Liver (tissue), 9 donors: ENCODE measurements around the gene RRP1. TPM values are rescaled to one million over a fixed set of nuclear protein-coding genes. Genes with fewer than 3 reads are reported as not detected.

ENCODE experiments used
- DNase-seq: peaks from one replicate; pipeline ENCODE4 v3.0.0-alpha.2; 2017; ENCODE audit warnings: low spot score
- H3K27ac ChIP-seq, 2 donors: one replicate each; pipeline ENCODE4 v1.7.0; 2013; ENCODE audit warnings: inconsistent platforms in 2 of 2, low read length in 2 of 2, control low read depth in 1 of 2, low read depth in 1 of 2, mild to moderate bottlenecking in 1 of 2
- H3K27me3 ChIP-seq, 4 donors: one replicate each; pipeline versions ENCODE4 v1.6.1 to v1.7.0; 2013; ENCODE audit warnings: low read length in 3 of 4, inconsistent platforms in 1 of 4, mild to moderate bottlenecking in 1 of 4, moderate library complexity in 1 of 4; ENCODE audit not compliant: control insufficient read depth in 4 of 4, insufficient read depth in 4 of 4
- H3K36me3 ChIP-seq, 4 donors: one replicate each; pipeline versions ENCODE4 v1.6.1 to v1.7.0; 2013; ENCODE audit warnings: low read length in 3 of 4, mild to moderate bottlenecking in 3 of 4, low read depth in 1 of 4, moderate library complexity in 1 of 4; ENCODE audit not compliant: control insufficient read depth in 4 of 4, insufficient read depth in 3 of 4
- H3K4me1 ChIP-seq, 4 donors: one replicate each; pipeline versions ENCODE4 v1.6.1 to v1.7.0; 2013; ENCODE audit warnings: low read length in 3 of 4, mild to moderate bottlenecking in 3 of 4, moderate library complexity in 1 of 4; ENCODE audit not compliant: control insufficient read depth in 4 of 4, insufficient read depth in 4 of 4
- H3K4me3 ChIP-seq, 3 donors: one replicate each; pipeline versions ENCODE4 v1.6.1 to v1.7.0; 2013; ENCODE audit warnings: low read length in 3 of 3, control low read depth in 1 of 3, low read depth in 1 of 3, mild to moderate bottlenecking in 1 of 3
- H3K9ac ChIP-seq, 2 donors: one replicate each; pipeline ENCODE4 v1.7.0; 2013; ENCODE audit warnings: low read length in 2 of 2, mild to moderate bottlenecking in 2 of 2, moderate library complexity in 2 of 2, control low read depth in 1 of 2, low read depth in 1 of 2
- H3K9me3 ChIP-seq, 4 donors: one replicate each; pipeline versions ENCODE4 v1.6.1 to v1.7.0; 2013; ENCODE audit warnings: low read length in 3 of 4; ENCODE audit not compliant: control insufficient read depth in 4 of 4
- EGR1 ChIP-seq, 2 donors: IDR thresholded peaks; 2 replicates each; pipeline ENCODE4 v1.6.1; 2016 to 2018; ENCODE audit warnings: antibody characterized with exemption in 2 of 2, low read depth in 2 of 2
- FOXA1 ChIP-seq: IDR thresholded peaks from 2 replicates; pipeline ENCODE4 v1.6.1; 2016; ENCODE audit warnings: antibody characterized with exemption
- GABPA ChIP-seq, 2 donors: IDR thresholded peaks in 1 of 2; conservative IDR thresholded peaks in 1 of 2; 2 replicates each; pipeline ENCODE4 v1.6.1; 2016; ENCODE audit warnings: antibody characterized with exemption in 2 of 2, mild to moderate bottlenecking in 1 of 2, moderate library complexity in 1 of 2
- HNF4A ChIP-seq, 2 donors: conservative IDR thresholded peaks; 2 replicates each; pipeline ENCODE4 v1.6.1; 2016; ENCODE audit warnings: antibody characterized with exemption in 2 of 2, mild to moderate bottlenecking in 2 of 2
- HNF4G ChIP-seq: IDR thresholded peaks from 2 replicates; pipeline ENCODE4 v1.6.1; 2016; ENCODE audit warnings: antibody characterized with exemption
- JUND ChIP-seq, 2 donors: IDR thresholded peaks; 2 replicates each; pipeline ENCODE4 v1.6.1; 2016; ENCODE audit warnings: antibody characterized with exemption in 2 of 2
- NR2F2 ChIP-seq: IDR thresholded peaks from 2 replicates; pipeline ENCODE4 v1.6.1; 2016; ENCODE audit warnings: antibody characterized with exemption
- RXRA ChIP-seq, 2 donors: IDR thresholded peaks; 2 replicates each; pipeline ENCODE4 v1.6.1; 2017 to 2018; ENCODE audit warnings: antibody characterized with exemption in 2 of 2, mild to moderate bottlenecking in 1 of 2
- SP1 ChIP-seq: IDR thresholded peaks from 2 replicates; pipeline ENCODE4 v1.6.1; 2018; ENCODE audit warnings: antibody characterized with exemption, mild to moderate bottlenecking
- TAF1 ChIP-seq: conservative IDR thresholded peaks from 2 replicates; pipeline ENCODE4 v1.6.1; 2016; ENCODE audit warnings: antibody characterized with exemption, mild to moderate bottlenecking
- YY1 ChIP-seq: IDR thresholded peaks from 2 replicates; pipeline ENCODE4 v1.6.1; 2016; ENCODE audit warnings: antibody characterized with exemption, mild to moderate bottlenecking
- WGBS: extraction: QIAGEN DNeasy Blood & Tissue Kit; methylation state at CpG from one replicate; pipeline ENCODE4 v1.1.7; 2013; 5-methylcytosine and 5-hydroxymethylcytosine counted together
- polyA plus RNA-seq, 2 donors: library from polyadenylated mRNA; stranded (reverse) in 1 of 2; unstranded in 1 of 2; fragments of 200-250 nt in 1 of 2; fragments of >200 nt in 1 of 2; fragmentation: Nextera tagmentation in 1 of 2; extraction: Ambion mirVana in 1 of 2; gene quantifications; one replicate each; pipeline versions ENCODE4 v1.2.1 to v1.2.3, GENCODE V29; 2013 to 2015
- total RNA-seq, 2 donors: library from RNA; depleted of rRNA; stranded (reverse); fragments of >200 nt; gene quantifications; one replicate each; pipeline ENCODE4 v1.2.3, GENCODE V29; 2014
- TF ChIP-seq, protein P1 (sequence below): IDR thresholded peaks from 2 replicates; pipeline ENCODE4 v1.6.1; 2016; ENCODE audit warnings: antibody characterized with exemption
- TF ChIP-seq, protein P2 (sequence below): IDR thresholded peaks from 2 replicates; pipeline ENCODE4 v1.6.1; 2016; ENCODE audit warnings: antibody characterized with exemption, mild to moderate bottlenecking
- TF ChIP-seq, protein P3 (sequence below): IDR thresholded peaks from 2 replicates; pipeline ENCODE4 v1.6.1; 2016; ENCODE audit warnings: antibody characterized with exemption
- TF ChIP-seq, protein P4 (sequence below): IDR thresholded peaks from 2 replicates; pipeline ENCODE4 v1.6.1; 2016; ENCODE audit warnings: antibody characterized with exemption
- TF ChIP-seq, protein P5 (sequence below): fragments of 150-350 bp; IDR thresholded peaks from 2 replicates; pipeline ENCODE4 v1.5.1; 2017; ENCODE audit warnings: improper control_type of control experiment, low read depth, low read length; ENCODE audit not compliant: missing input control
- donor health status: healthy.
- donor health status: healthy.
- donor health status: healthy.
- donor health status: healthy.
- donor health status: healthy.

The RRP1 gene
- total and polyA plus RNA-seq, 4 donors: 5.4 to 15.0 (median 7.7) TPM

DNA sequence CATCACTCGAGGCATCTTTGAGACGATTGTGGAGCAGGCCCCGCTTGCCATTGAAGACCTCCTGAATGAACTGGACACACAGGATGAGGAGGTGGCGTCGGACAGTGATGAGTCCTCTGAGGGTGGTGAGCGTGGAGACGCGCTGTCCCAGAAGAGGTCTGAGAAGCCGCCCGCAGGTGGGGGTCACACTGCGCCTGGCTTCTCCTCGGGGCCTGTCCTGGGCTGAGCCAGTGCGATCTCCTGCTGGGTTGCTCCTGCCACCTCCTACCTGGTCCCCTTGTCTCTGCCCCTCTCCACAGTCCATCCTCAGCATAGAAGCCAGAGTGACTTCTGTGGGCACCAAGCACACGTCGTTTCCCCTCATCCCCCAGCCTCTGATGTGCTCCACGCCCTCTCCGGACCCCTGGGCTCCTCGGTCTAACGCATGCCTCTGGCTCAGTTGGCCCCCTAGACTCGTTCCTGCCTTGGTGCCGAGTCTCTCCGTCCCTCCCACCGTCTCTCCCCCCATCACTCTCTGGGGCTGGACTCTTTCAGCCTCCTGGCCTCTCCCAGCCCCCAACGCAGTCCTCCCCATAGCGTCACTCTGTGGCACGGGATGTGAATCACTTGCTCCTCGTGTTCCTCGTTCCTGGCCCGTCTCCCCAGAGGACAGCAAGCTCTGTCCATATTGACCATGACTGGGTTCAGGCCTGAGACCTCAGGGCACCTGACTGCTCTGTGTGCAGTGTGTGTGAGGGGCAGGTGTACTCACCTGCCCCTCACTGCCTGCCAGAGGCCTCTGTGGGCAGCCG lies 8.7 kb downstream of the RRP1 start:
- H3K27ac ChIP-seq: no peak overlapping the region
- DNase-seq: no peak
- WGBS: 95% methylated on average over 30 of the region's 30 CpGs
- peaks cover 12 to 83% (median 36%) of the 10 kb centered on the region in 4 donors for H3K36me3 ChIP-seq
- H3K9ac ChIP-seq: no peak overlapping the region
- no peaks in the 10 kb centered on the region for H3K4me1 ChIP-seq
- no peak overlapping the region for H3K4me3 ChIP-seq
- no peaks in the 10 kb centered on the region for H3K27me3 ChIP-seq
- H3K9me3 ChIP-seq: no peaks in the 10 kb centered on the region
- TF ChIP-seq, protein P1, sequence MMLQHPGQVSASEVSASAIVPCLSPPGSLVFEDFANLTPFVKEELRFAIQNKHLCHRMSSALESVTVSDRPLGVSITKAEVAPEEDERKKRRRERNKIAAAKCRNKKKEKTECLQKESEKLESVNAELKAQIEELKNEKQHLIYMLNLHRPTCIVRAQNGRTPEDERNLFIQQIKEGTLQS: no peak
- TF ChIP-seq SP1: no peak
- no peak for TF ChIP-seq EGR1 (IDR thresholded peaks at IDR 0.05; ENCODE audit: low read depth in 2 of 2)
- no peak for TF ChIP-seq YY1

DNA sequence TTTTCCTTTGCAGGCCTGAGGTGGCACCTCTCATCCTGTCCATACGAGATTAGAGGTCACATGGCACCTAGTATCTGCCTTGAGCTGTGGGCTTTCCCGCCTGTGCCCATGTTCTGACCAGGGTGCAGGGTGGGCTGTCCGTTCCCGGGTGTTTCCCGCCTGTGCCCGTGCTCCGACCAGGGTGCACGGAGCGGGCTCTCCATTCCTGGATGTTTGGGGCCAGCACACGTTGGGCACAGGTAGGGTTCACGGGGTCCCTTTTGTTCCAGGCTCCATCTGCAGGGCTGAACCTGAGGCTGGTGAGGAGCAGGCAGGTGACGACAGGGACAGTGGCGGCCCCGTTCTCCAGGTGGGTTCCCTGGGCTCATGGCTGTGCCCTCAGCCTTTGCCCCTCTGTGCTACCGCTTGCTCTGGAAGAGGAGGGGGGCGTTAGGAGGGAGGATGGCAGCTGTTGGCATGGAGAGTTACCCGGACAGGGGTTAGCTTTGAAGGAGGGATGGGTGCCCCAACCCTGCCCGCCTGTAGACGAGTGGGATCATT lies 10.0 kb downstream of the RRP1 start:
- peaks cover 12 to 81% (median 31%) of the 10 kb centered on the region in 4 donors for H3K36me3 ChIP-seq
- no peaks in the 10 kb centered on the region for H3K27me3 ChIP-seq
- 96% methylated on average over 19 of the region's 19 CpGs for WGBS
- no peak for DNase-seq
- no peak overlapping the region for H3K4me3 ChIP-seq
- no peaks in the 10 kb centered on the region for H3K4me1 ChIP-seq
- no peak overlapping the region for H3K27ac ChIP-seq
- H3K9me3 ChIP-seq: no peaks in the 10 kb centered on the region
- TF ChIP-seq SP1 (no peak), TAF1 (no peak)
- H3K9ac ChIP-seq: no peak overlapping the region

DNA sequence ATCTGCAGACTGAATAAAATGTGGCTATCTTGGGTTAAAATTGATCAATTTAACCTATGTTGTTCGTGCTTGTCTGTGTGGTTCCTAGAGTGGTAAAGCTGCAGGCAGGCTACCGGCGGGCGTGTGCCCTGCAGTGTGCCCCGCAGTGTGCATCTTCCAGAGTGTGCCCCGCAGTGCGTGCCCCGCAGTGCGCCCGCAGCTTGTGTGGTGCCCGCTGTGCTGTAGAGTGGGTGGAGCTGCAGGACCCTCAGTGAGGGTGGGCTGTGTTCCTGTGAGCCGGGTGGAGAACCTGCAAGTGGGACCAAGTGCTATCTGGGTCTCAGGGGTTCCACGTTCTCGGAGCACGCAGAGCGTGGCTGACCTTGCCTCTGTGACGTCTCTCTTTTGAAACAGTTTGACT lies 10.7 kb downstream of the RRP1 start:
- no peak for DNase-seq
- 94% methylated on average over 17 of the region's 17 CpGs for WGBS

More for the DNA sequence above, 10.7 kb downstream of the RRP1 start:
- H3K27ac ChIP-seq: no peak overlapping the region
- no peak overlapping the region for H3K4me3 ChIP-seq
- TF ChIP-seq EGR1 (IDR thresholded peaks at IDR 0.05; ENCODE audit: low read depth in 2 of 2) (no peak), FOXA1 (no peak), SP1 (no peak), RXRA (IDR thresholded peaks at IDR 0.05) (no peak), GABPA (IDR thresholded peaks at IDR 0.05 in 1 of 2, conservative IDR thresholded peaks at IDR 0.05 in 1 of 2) (no peak), TAF1 (no peak), HNF4A (conservative IDR thresholded peaks at IDR 0.05) (no peak), YY1 (no peak), JUND (IDR thresholded peaks at IDR 0.05) (no peak), HNF4G (no peak), NR2F2 (no peak)
- TF ChIP-seq, protein P2, sequence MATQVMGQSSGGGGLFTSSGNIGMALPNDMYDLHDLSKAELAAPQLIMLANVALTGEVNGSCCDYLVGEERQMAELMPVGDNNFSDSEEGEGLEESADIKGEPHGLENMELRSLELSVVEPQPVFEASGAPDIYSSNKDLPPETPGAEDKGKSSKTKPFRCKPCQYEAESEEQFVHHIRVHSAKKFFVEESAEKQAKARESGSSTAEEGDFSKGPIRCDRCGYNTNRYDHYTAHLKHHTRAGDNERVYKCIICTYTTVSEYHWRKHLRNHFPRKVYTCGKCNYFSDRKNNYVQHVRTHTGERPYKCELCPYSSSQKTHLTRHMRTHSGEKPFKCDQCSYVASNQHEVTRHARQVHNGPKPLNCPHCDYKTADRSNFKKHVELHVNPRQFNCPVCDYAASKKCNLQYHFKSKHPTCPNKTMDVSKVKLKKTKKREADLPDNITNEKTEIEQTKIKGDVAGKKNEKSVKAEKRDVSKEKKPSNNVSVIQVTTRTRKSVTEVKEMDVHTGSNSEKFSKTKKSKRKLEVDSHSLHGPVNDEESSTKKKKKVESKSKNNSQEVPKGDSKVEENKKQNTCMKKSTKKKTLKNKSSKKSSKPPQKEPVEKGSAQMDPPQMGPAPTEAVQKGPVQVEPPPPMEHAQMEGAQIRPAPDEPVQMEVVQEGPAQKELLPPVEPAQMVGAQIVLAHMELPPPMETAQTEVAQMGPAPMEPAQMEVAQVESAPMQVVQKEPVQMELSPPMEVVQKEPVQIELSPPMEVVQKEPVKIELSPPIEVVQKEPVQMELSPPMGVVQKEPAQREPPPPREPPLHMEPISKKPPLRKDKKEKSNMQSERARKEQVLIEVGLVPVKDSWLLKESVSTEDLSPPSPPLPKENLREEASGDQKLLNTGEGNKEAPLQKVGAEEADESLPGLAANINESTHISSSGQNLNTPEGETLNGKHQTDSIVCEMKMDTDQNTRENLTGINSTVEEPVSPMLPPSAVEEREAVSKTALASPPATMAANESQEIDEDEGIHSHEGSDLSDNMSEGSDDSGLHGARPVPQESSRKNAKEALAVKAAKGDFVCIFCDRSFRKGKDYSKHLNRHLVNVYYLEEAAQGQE: no peak
- TF ChIP-seq, protein P3, sequence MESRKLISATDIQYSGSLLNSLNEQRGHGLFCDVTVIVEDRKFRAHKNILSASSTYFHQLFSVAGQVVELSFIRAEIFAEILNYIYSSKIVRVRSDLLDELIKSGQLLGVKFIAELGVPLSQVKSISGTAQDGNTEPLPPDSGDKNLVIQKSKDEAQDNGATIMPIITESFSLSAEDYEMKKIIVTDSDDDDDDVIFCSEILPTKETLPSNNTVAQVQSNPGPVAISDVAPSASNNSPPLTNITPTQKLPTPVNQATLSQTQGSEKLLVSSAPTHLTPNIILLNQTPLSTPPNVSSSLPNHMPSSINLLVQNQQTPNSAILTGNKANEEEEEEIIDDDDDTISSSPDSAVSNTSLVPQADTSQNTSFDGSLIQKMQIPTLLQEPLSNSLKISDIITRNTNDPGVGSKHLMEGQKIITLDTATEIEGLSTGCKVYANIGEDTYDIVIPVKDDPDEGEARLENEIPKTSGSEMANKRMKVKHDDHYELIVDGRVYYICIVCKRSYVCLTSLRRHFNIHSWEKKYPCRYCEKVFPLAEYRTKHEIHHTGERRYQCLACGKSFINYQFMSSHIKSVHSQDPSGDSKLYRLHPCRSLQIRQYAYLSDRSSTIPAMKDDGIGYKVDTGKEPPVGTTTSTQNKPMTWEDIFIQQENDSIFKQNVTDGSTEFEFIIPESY: no peak
- TF ChIP-seq, protein P4, sequence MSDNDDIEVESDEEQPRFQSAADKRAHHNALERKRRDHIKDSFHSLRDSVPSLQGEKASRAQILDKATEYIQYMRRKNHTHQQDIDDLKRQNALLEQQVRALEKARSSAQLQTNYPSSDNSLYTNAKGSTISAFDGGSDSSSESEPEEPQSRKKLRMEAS: no peak
- TF ChIP-seq, protein P1: no peak
- TF ChIP-seq, protein P5, sequence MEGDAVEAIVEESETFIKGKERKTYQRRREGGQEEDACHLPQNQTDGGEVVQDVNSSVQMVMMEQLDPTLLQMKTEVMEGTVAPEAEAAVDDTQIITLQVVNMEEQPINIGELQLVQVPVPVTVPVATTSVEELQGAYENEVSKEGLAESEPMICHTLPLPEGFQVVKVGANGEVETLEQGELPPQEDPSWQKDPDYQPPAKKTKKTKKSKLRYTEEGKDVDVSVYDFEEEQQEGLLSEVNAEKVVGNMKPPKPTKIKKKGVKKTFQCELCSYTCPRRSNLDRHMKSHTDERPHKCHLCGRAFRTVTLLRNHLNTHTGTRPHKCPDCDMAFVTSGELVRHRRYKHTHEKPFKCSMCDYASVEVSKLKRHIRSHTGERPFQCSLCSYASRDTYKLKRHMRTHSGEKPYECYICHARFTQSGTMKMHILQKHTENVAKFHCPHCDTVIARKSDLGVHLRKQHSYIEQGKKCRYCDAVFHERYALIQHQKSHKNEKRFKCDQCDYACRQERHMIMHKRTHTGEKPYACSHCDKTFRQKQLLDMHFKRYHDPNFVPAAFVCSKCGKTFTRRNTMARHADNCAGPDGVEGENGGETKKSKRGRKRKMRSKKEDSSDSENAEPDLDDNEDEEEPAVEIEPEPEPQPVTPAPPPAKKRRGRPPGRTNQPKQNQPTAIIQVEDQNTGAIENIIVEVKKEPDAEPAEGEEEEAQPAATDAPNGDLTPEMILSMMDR: no peak
- H3K9ac ChIP-seq: no peak overlapping the region
- no peaks in the 10 kb centered on the region for H3K27me3 ChIP-seq
- H3K4me1 ChIP-seq: no peaks in the 10 kb centered on the region
- no peaks in the 10 kb centered on the region for H3K9me3 ChIP-seq
- H3K36me3 ChIP-seq: peaks cover 12 to 81% (median 31%) of the 10 kb centered on the region in 4 donors
